Activated CD4-positive, alpha-beta memory T cell treated with anti-CD3 and anti-CD28 coated beads for 36 hours (primary cell): Measurements from ENCODE around the gene PPP1R18. TPM values are rescaled to one million over a fixed set of nuclear protein-coding genes. Genes with fewer than 3 reads are reported as not detected.
A peak's percentile ranks its signal among the peaks of the same experiment; 100 is the strongest.

Source experiments
- CTCF ChIA-PET: fragments of 350-600 bp; sonication (Branson Sonifier 250); formaldehyde crosslinking; loops from one replicate; lab custom pipeline; 2021; ENCODE audit warnings: antibody characterized with exemption, inconsistent platforms; lab: Charles Lee
- POLR2A ChIA-PET: fragments of 350-600 bp; sonication (Branson Sonifier 250); formaldehyde crosslinking; loops from one replicate; lab custom pipeline; 2021; ENCODE audit warnings: antibody characterized with exemption; lab: Charles Lee
- DNase-seq: peaks from one replicate; pipeline ENCODE4 v3.0.0-alpha.2; 2020
- H3K27ac Mint-ChIP-seq: one replicate; pipeline ENCODE4 v1.8.0; 2021; ENCODE audit warnings: mixed read lengths
- H3K27me3 Mint-ChIP-seq: one replicate; pipeline ENCODE4 v1.8.0; 2021; ENCODE audit warnings: mixed read lengths
- H3K36me3 Mint-ChIP-seq: one replicate; pipeline ENCODE4 v1.8.0; 2021; ENCODE audit warnings: mixed read lengths
- H3K4me1 Mint-ChIP-seq: one replicate; pipeline ENCODE4 v1.8.0; 2021; ENCODE audit warnings: low read depth, mixed read lengths
- H3K4me3 Mint-ChIP-seq: one replicate; pipeline ENCODE4 v1.8.0; 2021; ENCODE audit warnings: mild to moderate bottlenecking, mixed read lengths
- H3K9me3 Mint-ChIP-seq: one replicate; pipeline ENCODE4 v1.8.0; 2021; ENCODE audit warnings: mixed read lengths
- intact Hi-C: fragments of 100-400 bp; cut with micrococcal nuclease; formaldehyde crosslinking; loops from one replicate; pipeline ENCODE4 v1.15.1; 2023
- total RNA-seq, 2 experiments: library from RNA; stranded (reverse); gene quantifications; one replicate each; pipeline ENCODE4 v1.2.3, GENCODE V29; 2021

The PPP1R18 gene, protein sequence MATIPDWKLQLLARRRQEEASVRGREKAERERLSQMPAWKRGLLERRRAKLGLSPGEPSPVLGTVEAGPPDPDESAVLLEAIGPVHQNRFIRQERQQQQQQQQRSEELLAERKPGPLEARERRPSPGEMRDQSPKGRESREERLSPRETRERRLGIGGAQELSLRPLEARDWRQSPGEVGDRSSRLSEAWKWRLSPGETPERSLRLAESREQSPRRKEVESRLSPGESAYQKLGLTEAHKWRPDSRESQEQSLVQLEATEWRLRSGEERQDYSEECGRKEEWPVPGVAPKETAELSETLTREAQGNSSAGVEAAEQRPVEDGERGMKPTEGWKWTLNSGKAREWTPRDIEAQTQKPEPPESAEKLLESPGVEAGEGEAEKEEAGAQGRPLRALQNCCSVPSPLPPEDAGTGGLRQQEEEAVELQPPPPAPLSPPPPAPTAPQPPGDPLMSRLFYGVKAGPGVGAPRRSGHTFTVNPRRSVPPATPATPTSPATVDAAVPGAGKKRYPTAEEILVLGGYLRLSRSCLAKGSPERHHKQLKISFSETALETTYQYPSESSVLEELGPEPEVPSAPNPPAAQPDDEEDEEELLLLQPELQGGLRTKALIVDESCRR
- 100 to 1,000 TPM; 172 to 183 TPM for total RNA-seq

DNA sequence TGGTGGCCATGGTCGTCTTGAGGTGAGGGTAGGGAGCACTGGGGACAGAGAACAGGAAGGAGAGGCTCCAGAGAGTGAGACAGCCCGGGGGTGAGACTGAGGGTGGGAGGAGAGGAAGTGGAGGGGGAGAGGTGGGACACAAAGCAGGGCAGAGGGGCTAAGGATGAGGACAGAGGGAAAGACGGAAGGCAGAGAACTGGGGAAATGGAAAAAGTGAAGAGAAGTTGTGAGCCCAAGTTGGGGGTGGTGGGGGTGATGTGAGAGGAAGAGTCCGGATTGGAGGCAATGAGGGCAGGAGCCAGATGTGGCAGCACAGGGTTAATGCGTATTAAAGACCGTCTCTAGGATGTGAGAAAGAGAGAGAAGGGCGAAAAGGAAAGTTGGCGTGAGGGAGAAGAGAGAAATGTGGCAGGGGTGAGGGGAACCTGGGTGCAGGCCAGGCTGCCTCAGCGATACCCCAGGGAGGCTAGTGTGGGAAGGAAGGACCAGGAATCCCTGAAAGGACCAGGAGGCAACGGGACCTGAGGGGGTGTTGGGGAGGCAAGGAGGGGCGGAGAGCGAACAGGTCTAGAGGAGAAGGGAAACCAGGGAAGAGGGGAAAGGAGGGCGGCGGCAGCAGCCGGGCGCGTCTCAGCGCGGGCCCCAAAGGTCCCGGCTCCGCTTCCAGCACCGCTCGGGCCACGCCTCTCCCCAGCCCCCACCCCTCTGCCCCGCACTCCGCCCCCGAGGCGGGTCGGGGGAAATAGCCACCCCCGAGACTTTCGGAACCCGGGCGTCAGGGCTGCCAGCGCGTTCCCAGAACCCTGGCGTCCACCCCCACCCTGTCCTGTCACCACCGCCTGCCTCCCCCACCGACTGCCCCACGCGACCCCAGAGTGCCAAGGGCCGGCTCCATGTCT, at the start of gene PPP1R18:
Gene PPP1R18, minus strand, starts transcription at position 637 of the 899 bp plus-strand sequence. Its CDS starts 627 bp downstream, at position 10.
- Mint-ChIP-seq H3K4me3 (peak within 1 kb of the TSS; percentile 100), H3K36me3 (peaks cover 57% of the 10 kb centered on the region), H3K27me3 (no peaks in the 10 kb centered on the region), H3K9me3 (no peaks in the 10 kb centered on the region), H3K4me1 (peaks cover 34% of the 10 kb centered on the region), H3K27ac (peak within 1 kb of the TSS; percentile 99)
- ChIA-PET POLR2A (interaction anchor here (1.1 to 14.8 kb wide), 4 partner anchors 35 to 73 kb away, joined by 7 to 209 read pairs (median 12); partner anchors contain the start of genes MDC1, MRPS18B, PPP1R10 and TUBB), CTCF (interaction anchor here (19.8 kb wide), 1 partner anchor 41 kb away, joined by 628 read pairs; the partner anchor contains the start of genes MDC1 and TUBB)
- DNase-seq: peak; percentile 91
- intact Hi-C loops: loop anchor here (1.0 to 5.0 kb wide), 2 partner anchors 69 to 671 kb away; partner anchors contain the start of genes HLA-B, MRPS18B and PPP1R10

DNA sequence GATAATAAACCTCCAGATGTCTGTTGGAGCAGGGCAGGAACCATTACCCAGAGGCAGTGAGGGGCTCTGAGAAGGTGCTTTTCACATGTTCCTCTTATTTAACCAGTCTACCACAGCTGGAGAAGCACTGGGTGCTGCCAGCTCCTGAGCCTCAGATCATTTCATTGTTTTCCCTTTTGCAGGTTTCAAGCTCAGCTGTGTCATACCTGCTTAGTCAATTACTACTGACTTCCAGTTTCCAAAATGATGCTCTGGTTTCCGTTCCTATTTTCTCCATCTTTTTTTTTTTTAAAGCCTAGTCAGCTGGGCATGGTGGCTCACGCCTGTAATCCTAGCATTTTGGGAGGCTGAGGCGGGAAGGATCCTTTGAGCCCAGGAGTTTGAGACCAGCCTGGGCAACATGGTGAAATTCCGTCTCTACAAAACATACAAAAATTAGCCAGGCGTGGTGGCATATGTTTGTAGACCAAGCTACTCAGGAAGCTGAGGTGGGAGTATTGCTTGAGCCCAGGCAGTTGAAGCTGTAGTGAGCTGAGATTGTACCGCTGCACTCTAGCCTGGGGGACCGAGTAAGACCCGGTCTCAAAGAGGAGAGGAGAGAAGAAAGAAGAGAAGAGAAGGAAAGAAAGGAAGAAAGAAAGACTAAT, 49.3 kb upstream of the PPP1R18 start:
- DNase-seq: peak; percentile 66
- peaks cover 76% of the 10 kb centered on the region for H3K36me3 Mint-ChIP-seq
- CTCF ChIA-PET: interaction anchor here (0.7 to 24.6 kb wide), 15 partner anchors 8 to 352 kb away, joined by 3 to 628 read pairs (median 5); partner anchors contain the start of genes DHX16 and IER3
- H3K9me3 Mint-ChIP-seq: no peaks in the 10 kb centered on the region
- peaks cover 71% of the 10 kb centered on the region for H3K4me1 Mint-ChIP-seq
- H3K27ac Mint-ChIP-seq: peak overlapping the region; percentile 89
- H3K27me3 Mint-ChIP-seq: no peaks in the 10 kb centered on the region
- peak overlapping the region; percentile 62 for H3K4me3 Mint-ChIP-seq
- intact Hi-C loops: loop anchor here (1.0 to 5.0 kb wide), 4 partner anchors 9 to 141 kb away; partner anchors contain the start of genes IER3, MRPS18B and PPP1R10
- POLR2A ChIA-PET: interaction anchor here (0.7 to 5.0 kb wide), 15 partner anchors 8 to 147 kb away, joined by 3 to 32 read pairs (median 7); partner anchors contain the start of genes IER3 and MRPS18B

DNA sequence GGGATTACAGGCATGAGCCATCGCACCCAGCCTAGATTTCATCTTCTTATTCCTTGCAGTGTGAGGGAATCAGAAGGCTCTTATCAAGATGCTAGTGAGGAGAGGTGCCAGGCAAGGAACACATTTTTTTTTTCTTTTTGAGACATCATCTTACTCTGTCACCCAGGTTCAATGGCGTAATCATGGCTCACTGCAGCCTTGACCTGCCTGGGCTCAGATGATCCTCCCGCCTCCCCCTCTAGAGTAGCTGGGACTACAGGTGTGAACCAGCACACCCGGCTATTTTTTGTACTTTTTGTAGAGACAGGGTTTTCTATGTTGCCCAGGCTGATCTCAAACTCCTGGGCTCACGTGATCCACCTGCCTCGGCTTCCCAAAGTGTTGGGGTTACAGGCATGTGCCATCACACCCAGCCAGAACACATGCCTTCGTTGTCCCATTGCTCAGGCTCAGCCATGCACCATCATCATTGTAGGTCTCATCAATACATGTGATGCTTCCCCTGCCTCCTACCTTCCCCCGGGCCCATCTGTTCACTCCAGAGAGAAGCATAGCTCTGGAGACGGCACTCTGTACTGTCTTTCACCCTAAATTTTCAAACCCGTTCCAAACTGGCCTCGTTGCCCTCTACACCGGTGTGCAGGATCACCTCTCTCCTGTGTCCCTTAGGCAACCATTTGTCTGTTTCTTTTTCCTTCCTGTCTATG, 45.9 kb upstream of the PPP1R18 start:
- no peak for DNase-seq
- Mint-ChIP-seq H3K4me3 (no peak overlapping the region), H3K27ac (no peak overlapping the region), H3K4me1 (peaks cover 53% of the 10 kb centered on the region), H3K36me3 (peaks cover 68% of the 10 kb centered on the region), H3K27me3 (no peaks in the 10 kb centered on the region), H3K9me3 (no peaks in the 10 kb centered on the region)
- ChIA-PET CTCF (interaction anchor here (1.2 to 24.6 kb wide), 12 partner anchors 10 to 355 kb away, joined by 3 to 628 read pairs (median 12); partner anchors contain the start of genes DHX16, MDC1, MRPS18B and NRM), POLR2A (interaction anchor here (1.3 to 1.5 kb wide), 3 partner anchors 9 to 53 kb away, joined by 3 to 4 read pairs (median 4); partner anchors contain the start of gene FLOT1)
- intact Hi-C loops: no loop called here

DNA sequence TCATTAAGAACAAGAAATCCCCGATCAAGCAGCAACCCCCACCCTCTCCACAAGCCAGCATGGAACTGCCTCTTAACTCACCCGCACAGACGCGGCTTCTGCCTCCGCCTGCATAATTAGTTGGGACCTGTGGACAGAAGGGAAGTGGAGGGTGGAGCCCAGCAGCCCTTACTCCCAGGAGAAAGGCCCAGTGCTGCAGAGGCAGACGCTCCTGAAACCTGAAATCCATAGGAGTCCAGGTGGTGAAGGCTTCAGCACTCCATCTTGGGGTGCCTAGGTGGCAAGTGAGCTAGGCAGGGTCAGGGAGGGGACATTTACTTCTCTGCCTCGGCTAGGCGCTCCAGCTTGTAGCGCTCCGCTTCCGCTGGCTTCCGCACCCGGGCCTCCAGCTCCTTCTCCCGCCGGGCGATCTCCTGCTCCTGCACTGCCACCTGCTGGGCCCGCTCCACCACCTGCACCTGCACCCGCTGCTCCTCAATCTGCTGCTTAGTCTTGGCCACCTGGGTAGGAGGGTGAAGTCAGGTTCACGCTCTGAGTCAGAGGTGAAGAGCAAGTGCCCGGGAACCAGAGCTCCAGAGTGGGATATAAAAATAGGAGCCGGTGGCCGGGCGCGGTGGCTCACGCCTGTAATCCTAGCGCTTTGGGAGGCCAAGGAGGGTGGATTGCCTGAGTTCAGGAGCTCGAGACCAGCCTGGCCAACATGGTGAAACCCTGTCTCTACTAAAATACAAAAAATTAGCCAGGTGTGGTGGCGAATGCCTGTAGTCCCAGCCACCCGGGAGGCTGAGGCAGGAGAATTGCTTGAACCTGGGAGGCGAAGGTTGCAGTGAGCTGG, 44.4 kb upstream of the PPP1R18 start:
- Mint-ChIP-seq H3K27me3 (no peaks in the 10 kb centered on the region), H3K4me1 (peaks cover 39% of the 10 kb centered on the region), H3K36me3 (peaks cover 53% of the 10 kb centered on the region), H3K4me3 (peak overlapping the region; percentile 10), H3K9me3 (no peaks in the 10 kb centered on the region), H3K27ac (peak overlapping the region; percentile 56)
- DNase-seq: peak; percentile 93
- intact Hi-C loops: no loop called here
- CTCF ChIA-PET: interaction anchor here (0.6 to 24.6 kb wide), 63 partner anchors 8 to 393 kb away, joined by 3 to 628 read pairs (median 4); partner anchors contain the start of genes DDR1, DHX16, FLOT1 and IER3
- POLR2A ChIA-PET: interaction anchor here (0.6 to 2.4 kb wide), 8 partner anchors 8 to 115 kb away, joined by 3 to 14 read pairs (median 6); partner anchors contain the start of genes DHX16, FLOT1 and TUBB

DNA sequence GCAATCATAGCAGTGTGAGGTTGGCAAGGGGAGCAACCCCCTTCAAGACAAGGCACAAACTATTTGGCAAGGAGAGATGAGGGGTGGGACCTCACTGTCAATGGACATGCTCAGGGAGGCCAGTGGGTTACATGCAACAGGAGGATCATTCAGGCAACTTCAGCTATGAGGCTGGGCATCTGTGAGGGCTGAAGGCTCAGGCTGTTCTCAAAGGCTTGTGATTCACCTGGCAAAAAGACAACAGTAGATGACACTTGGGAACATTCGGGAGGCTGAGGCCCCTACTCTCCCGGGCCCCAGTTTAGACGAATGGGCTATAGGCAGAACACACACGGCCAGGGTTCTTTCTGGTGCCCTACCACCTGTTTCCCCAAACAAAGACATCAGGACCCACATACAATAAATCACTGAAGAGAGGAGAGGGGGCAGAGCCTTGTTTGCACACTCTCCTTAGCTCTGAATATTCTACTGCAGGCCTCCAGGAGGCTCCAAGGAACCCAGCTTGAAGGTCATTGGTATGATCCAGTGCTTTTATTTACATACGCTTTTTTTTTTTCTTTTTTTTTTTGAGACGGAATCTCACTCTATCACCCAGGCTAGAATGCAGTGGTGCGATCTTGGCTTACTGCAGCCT, 41.6 kb upstream of the PPP1R18 start:
- H3K27me3 Mint-ChIP-seq: no peaks in the 10 kb centered on the region
- CTCF ChIA-PET: interaction anchor here (0.8 to 24.6 kb wide), 4 partner anchors 8 to 359 kb away, joined by 3 to 628 read pairs (median 5); partner anchors contain the start of gene DHX16
- DNase-seq: no peak
- no peak overlapping the region for H3K4me3 Mint-ChIP-seq
- POLR2A ChIA-PET: interaction anchor here (0.6 to 2.0 kb wide), 4 partner anchors 11 to 84 kb away, joined by 3 to 12 read pairs (median 4); partner anchors contain the start of gene MDC1
- intact Hi-C loops: loop anchor here (10.0 kb wide), 1 partner anchor 357 kb away; no protein-coding TSS in a partner anchor
- peaks cover 44% of the 10 kb centered on the region for H3K4me1 Mint-ChIP-seq
- no peaks in the 10 kb centered on the region for H3K9me3 Mint-ChIP-seq
- H3K36me3 Mint-ChIP-seq: peaks cover 60% of the 10 kb centered on the region
- no peak overlapping the region for H3K27ac Mint-ChIP-seq

DNA sequence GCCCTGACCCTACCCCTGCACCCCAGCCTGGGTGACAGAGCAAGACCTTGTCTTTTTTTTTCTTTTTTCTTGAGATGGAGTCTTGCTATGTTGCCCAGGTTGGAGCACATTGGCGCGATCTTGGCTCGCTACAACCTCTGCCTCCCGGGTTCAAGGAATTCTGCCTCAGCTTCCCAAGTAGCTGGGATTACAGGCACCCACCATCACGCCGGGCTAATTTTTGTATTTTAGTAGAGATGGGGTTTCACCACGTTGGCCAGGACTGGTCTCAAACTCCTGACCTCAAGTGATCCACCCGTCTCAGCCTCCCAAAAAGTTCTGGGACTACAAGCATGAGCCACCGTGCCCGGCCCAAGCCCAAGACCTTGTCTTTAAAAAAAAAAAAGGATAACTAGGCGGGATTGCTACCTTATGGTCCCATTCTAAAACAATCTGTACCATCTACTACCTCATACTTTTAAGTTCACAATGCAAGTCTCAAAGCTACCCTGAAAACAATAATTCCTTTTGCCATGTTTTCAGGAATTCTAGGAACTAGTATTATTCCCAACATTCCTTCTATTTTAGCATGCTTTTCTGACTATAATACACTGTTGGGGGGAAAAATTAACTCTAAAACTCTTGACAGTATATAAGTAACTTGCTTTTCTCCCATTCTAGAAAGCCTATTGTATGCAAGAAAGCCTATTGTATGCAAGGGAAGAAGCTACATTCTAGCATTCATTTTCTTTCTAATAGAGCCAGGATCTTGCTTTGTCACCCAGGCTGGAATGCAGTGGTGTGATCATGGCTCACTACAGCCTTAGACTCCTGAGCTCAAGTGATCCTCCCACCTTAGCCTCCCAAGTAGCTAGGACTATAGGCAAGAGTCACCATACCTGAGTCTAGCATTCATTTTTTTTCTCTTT, 40.3 kb upstream of the PPP1R18 start:
- peak overlapping the region; percentile 23 for H3K27ac Mint-ChIP-seq
- intact Hi-C loops: loop anchor here (10.0 kb wide), 1 partner anchor 358 kb away; no protein-coding TSS in a partner anchor
- H3K4me1 Mint-ChIP-seq: peaks cover 49% of the 10 kb centered on the region
- no peak for DNase-seq
- peaks cover 1% of the 10 kb centered on the region for H3K27me3 Mint-ChIP-seq
- no peaks in the 10 kb centered on the region for H3K9me3 Mint-ChIP-seq
- CTCF ChIA-PET: interaction anchor here (0.6 to 24.6 kb wide), 3 partner anchors 50 to 360 kb away, joined by 3 to 628 read pairs (median 4); partner anchors contain the start of genes DDR1 and DHX16
- H3K36me3 Mint-ChIP-seq: peaks cover 63% of the 10 kb centered on the region
- no peak overlapping the region for H3K4me3 Mint-ChIP-seq
- POLR2A ChIA-PET: interaction anchor here (0.6 to 9.7 kb wide), 11 partner anchors 8 to 240 kb away, joined by 3 to 209 read pairs (median 4); partner anchors contain the start of genes NRM and PPP1R18

DNA sequence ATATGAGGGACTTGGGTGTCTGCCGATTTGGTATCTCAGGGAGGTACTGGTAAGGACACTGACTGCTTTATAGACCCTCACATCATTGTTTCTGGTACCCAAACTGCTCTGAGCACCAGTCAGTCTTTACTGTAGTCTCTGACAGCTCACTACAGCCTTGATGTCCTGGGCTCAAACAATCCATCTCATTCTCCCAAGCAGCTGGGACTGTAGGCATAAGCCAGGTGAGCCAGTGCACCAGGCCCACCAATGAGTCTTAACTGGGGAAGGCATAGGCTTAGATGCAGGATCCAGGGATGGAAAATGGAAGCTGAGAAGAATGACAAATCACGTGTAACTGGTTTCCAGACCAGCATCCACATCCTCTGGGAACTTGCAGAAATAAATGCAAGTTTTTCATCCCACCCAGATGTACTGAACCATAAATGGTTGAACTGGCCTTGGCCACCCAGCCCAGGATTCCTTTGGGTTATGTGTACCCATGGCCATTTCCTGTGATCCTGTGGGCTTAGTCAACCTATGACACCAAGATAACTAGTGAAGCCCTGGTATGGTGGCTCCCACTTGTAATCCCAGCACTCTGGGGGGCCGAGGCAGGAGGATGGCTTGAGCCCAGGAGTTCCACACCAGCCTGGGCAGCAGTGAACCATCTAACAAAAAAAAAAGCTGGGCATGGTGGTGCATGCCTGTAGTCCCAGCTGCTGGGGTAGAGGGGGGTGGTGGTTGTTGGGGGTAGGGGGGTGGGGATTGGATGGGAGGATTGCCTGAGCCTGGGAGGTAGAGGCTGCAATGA, 39.5 kb upstream of the PPP1R18 start:
- Mint-ChIP-seq H3K27ac (peak overlapping the region; percentile 67), H3K4me1 (peaks cover 43% of the 10 kb centered on the region), H3K4me3 (no peak overlapping the region), H3K9me3 (no peaks in the 10 kb centered on the region), H3K36me3 (peaks cover 67% of the 10 kb centered on the region), H3K27me3 (peaks cover 1% of the 10 kb centered on the region)
- DNase-seq: no peak
- CTCF ChIA-PET: interaction anchor here (24.6 kb wide), 1 partner anchor 49 kb away, joined by 628 read pairs; the partner anchor contains the start of gene DHX16
- POLR2A ChIA-PET: interaction anchor here (0.7 to 9.7 kb wide), 7 partner anchors 9 to 239 kb away, joined by 3 to 209 read pairs (median 4); partner anchors contain the start of genes NRM and PPP1R18
- intact Hi-C loops: loop anchor here (10.0 kb wide), 1 partner anchor 359 kb away; no protein-coding TSS in a partner anchor
